IPS DF 6.9 (cell line): ENCODE results near the gene ASTN1.

Source experiments
- DNase-seq: peaks from one replicate; pipeline ENCODE4 v3.0.0-alpha.2; 2013; ENCODE audit warnings: low read depth, low spot score
- H3K27ac ChIP-seq: one replicate; pipeline ENCODE4 v1.5.1; 2013; ENCODE audit warnings: low read length, control low read depth
- H3K27me3 ChIP-seq: 2 replicates; pipeline ENCODE4 v1.6.1; 2013; ENCODE audit warnings: mild to moderate bottlenecking, low read length; ENCODE audit not compliant: control insufficient read depth, insufficient read depth
- H3K36me3 ChIP-seq: 2 replicates; pipeline ENCODE4 v1.6.1; 2013; ENCODE audit warnings: low read length; ENCODE audit not compliant: control insufficient read depth, insufficient read depth
- H3K4me1 ChIP-seq: 2 replicates; pipeline ENCODE4 v1.6.1; 2013; ENCODE audit warnings: low read length; ENCODE audit not compliant: control insufficient read depth, insufficient read depth
- H3K4me3 ChIP-seq: 2 replicates; pipeline ENCODE4 v1.5.1; 2013; ENCODE audit warnings: mild to moderate bottlenecking, low read length
- H3K9me3 ChIP-seq: 2 replicates; pipeline ENCODE4 v1.6.1; 2013; ENCODE audit warnings: low read length, inconsistent platforms; ENCODE audit not compliant: control insufficient read depth, insufficient read depth
- WGBS: extraction: QIAGEN DNeasy Blood & Tissue Kit; methylation state at CpG from one replicate; pipeline ENCODE4 v1.1.7; 2013; ENCODE audit warnings: mixed read lengths, missing lambda C conversion rate; ENCODE audit not compliant: insufficient read length, insufficient coverage; 5-methylcytosine and 5-hydroxymethylcytosine counted together

ASTN1 gene

DNA sequence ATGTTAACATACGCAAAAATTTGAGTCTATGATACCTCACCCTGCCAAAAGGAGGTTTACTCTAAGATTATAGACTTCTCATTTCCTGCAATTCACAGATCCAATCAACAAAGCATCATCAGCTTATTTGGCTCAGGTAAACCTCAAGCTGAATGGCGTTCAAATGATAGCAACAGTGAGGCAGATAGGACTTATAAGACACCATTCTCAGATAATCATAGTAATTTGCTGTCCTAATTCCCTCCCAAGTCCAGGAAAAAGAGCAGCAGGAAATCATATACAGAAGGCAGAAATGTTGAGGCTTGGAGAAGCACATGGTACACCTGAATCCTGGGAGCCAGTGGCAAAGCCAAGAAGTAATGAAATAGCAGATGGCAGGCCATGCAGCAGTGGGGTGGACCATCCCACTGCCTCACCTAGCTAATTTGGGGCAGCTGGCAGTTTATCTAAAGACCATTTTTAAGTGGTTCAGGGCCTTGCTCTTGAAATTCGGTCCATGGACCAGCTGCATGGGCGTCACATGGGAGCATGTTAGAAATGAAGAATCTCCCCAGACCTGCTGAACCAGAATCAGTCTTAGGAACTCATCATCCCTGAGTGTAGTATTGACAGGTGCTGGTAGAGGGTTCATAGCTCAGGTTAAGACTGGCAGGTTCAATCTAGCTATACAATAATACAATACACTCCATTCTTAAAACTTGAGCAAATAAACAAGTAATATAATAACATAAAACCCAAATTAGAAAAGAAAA is 57.7 kb downstream of the ASTN1 start:
- no peaks in the 10 kb centered on the region for H3K4me1 ChIP-seq
- no CpG with 5 or more reads among the region's 4 CpGs for WGBS

DNA sequence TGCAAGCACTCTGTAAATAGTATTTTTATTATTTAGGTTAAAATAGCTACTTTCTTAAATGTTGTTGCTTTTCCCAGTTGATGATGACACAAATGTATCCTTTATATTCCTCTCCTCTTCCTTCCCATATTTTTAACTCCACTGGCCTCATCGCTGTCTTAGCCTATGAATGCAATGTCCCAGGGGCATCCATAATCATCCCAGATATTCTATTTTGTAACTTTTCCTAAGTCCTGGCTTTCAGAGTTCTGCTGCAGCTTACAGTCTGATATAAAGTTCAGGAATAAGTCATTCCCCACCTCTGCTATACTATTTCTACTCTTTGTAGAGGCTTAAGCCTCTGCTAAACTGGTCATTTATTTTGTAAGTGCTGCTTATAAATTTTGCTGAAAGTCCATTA is 58.3 kb downstream of the ASTN1 start:
- DNase-seq: no peak
- WGBS: no CpG with 5 or more reads among the region's 1 CpG
- H3K27ac ChIP-seq: no peak overlapping the region
- H3K4me1 ChIP-seq: no peaks in the 10 kb centered on the region
- H3K9me3 ChIP-seq: no peaks in the 10 kb centered on the region
- H3K4me3 ChIP-seq: no peak overlapping the region
- H3K27me3 ChIP-seq: no peaks in the 10 kb centered on the region
- H3K36me3 ChIP-seq: no peaks in the 10 kb centered on the region

More for the DNA sequence above, 57.7 kb downstream of the ASTN1 start:
- no peak overlapping the region for H3K4me3 ChIP-seq
- H3K9me3 ChIP-seq: no peaks in the 10 kb centered on the region
- DNase-seq: no peak
- H3K36me3 ChIP-seq: no peaks in the 10 kb centered on the region
- H3K27me3 ChIP-seq: no peaks in the 10 kb centered on the region
- no peak overlapping the region for H3K27ac ChIP-seq

DNA sequence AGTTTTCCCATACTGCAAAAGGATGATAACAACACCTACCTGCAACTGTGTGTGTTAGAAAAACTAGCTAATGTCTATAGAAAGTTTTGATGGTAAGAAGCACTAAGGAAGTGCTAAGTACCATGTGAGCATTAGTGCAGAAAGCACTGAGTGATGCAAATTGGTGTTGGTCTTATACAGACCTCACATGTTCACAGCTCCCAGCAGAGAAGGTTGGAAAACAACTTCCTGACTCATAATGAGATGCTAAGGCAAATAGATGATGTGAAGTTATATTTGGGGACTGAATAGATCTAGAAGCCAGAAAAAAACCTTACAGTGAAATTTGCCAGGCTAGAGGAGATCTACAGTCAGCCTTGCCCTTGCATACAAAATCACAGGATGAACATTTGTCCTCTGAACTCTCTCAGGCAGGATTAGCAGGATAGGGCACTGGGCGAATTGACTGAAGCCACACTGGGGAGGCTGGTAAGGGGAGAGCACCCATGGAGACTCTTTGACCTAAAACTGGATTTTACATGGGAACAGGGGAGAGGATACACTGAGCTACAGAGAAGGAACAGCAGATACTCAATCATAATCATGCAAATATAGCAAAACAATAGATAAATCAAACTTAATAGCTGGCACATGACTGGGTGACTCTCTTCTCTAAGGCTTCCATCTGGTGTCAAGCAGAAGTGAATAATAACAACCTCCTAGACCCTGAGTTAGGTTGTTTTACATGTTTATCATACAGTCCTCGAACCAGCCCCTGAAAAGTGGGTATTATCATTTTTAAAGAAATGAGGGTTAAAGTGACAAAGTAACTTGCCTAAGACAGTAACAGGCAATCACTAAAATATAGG is 61.3 kb downstream of the ASTN1 start:
- no peak overlapping the region for H3K4me3 ChIP-seq
- no peaks in the 10 kb centered on the region for H3K9me3 ChIP-seq
- no peaks in the 10 kb centered on the region for H3K27me3 ChIP-seq
- no peak overlapping the region for H3K27ac ChIP-seq
- DNase-seq: no peak
- no peaks in the 10 kb centered on the region for H3K4me1 ChIP-seq
- WGBS: no CpG with 5 or more reads among the region's 2 CpGs
- no peaks in the 10 kb centered on the region for H3K36me3 ChIP-seq

DNA sequence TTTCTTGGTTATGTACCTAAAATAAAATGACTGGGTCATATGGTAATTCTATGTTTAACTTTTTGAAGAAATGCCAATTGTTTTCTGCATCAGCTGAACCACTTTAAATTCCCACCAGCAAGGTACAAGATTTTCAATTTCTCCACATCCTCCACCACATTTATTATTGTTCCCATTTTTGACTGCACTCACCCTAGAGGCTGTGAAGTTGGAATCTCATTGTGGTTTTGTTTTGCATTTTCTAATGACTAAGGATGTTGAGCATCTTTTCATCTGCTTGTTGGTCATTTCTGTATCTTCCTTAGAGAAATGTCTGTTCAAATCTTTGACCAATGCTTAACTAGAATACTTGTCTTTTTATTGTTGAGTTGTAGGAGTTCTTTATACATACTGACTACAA is 72.5 kb downstream of the ASTN1 start:
- Histone ChIP-seq H3K27me3 (no peaks in the 10 kb centered on the region), H3K4me1 (0 out of 2 replicates have a peak, but pooled peaks cover 1% of the 10 kb centered on the region), H3K27ac (no peak overlapping the region), H3K9me3 (no peaks in the 10 kb centered on the region), H3K36me3 (no peaks in the 10 kb centered on the region), H3K4me3 (no peak overlapping the region)
- DNase-seq: no peak

DNA sequence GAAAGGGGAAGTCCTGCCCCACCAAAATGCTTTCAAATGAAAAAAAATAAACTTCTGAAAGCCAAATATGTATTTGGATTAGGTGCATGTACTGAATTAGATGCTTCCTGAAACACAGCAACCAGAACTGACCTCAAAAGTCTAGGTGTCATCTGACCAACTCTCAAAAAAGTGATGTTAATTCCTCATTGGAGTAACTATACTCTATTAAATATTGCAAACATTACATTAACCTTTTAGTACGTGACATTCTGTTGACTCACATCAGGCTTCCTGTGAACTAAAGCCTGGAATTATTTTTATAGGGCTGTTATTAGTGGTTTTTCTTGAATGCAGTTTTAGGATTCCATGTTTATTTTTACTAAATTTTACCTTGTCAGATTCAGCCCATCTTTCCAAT is 73.5 kb downstream of the ASTN1 start:
- H3K4me3 ChIP-seq: no peak overlapping the region
- no peaks in the 10 kb centered on the region for H3K27me3 ChIP-seq
- H3K4me1 ChIP-seq: 0 out of 2 replicates have a peak, but pooled peaks cover 1% of the 10 kb centered on the region
- H3K9me3 ChIP-seq: no peaks in the 10 kb centered on the region
- no peak for DNase-seq
- H3K36me3 ChIP-seq: no peaks in the 10 kb centered on the region
- no peak overlapping the region for H3K27ac ChIP-seq
- WGBS: no CpG with 5 or more reads among the region's 1 CpG

DNA sequence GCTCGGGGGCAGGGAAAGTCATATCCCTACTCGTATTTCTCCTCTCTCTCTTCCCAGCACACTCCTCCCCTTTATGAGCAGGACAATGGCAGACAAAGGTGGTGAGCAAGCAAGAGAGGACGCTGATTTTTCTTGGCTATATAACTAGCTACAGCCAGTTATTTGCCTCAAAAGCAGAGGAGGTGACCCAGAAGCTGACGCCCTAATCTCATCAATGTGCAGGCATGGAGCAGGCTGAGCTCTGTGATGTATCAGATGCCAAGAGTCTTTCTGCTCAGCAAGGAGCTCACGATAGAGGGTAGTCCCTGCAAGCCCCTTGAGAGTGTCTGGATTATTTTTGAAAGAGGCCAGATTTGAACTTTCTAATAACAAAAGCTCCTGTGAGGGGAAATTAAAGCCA is 75.5 kb downstream of the ASTN1 start:
- DNase-seq: no peak
- WGBS: no CpG with 5 or more reads among the region's 5 CpGs
- H3K9me3 ChIP-seq: no peaks in the 10 kb centered on the region
- H3K4me3 ChIP-seq: no peak overlapping the region
- no peaks in the 10 kb centered on the region for H3K36me3 ChIP-seq
- H3K27me3 ChIP-seq: no peaks in the 10 kb centered on the region
- H3K4me1 ChIP-seq: 0 out of 2 replicates have a peak, but pooled peaks cover 1% of the 10 kb centered on the region
- H3K27ac ChIP-seq: no peak overlapping the region

DNA sequence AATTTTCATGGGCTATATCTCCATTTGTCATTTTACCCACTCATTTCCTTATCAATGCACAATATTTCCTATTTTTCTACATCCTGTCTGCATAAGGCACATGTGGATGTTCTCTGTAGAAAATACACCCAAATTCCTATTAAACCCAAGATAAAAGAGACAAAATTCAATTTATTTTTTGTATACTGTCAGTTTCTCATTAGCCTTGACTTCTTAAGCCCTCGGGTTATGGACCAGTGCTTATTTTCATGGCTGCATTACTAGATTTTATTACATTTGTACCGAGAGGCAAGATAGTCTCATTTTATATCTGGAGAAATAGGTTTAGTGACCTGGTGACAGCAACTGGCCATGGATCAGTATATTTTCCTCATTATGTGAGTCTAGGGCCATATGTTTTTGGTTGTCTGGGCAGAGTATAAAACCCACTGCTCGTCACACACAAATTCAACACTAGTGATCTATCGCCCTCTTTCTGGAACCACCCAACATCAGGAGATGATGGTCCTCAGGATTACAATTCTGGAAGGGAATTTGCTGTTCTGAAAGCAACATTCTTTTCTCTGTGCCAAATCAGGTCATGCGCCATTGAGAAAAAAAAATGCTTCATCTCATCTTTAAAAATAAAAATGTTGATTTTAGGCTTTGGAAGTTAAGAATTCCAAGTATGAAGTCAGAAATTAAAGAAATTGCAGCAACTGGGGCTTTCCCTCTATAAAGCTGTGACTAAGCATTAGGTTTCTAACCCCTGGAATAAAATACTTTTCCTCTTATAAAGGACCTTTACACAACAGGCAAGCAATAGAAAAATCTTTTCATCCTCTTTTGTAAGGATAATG is 81.4 kb downstream of the ASTN1 start:
- Histone ChIP-seq H3K27ac (no peak overlapping the region), H3K4me1 (no peaks in the 10 kb centered on the region), H3K4me3 (no peak overlapping the region), H3K27me3 (no peaks in the 10 kb centered on the region), H3K9me3 (no peaks in the 10 kb centered on the region), H3K36me3 (no peaks in the 10 kb centered on the region)
- no peak for DNase-seq
- no CpG with 5 or more reads among the region's 5 CpGs for WGBS

DNA sequence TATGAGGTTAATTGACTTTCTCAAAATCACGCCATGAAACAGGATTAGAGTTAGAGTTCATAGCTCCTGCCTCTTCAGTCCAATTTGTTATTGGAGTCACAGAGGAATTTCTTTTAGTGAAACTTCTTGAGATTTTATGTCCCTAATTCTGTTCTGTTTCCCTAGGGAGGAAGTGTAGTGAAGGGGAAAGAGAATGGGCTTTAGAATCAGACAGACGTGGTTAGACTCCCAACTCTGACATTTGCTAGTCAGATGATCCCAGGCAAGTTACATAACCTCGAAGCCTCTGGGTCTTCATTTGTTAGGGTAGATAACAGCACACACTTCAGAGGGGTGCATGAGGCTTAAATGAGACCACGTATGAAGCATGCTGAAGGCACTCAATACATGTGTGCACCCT is 83.9 kb downstream of the ASTN1 start:
- Histone ChIP-seq H3K27me3 (no peaks in the 10 kb centered on the region), H3K4me1 (no peaks in the 10 kb centered on the region), H3K27ac (no peak overlapping the region), H3K36me3 (no peaks in the 10 kb centered on the region), H3K9me3 (no peaks in the 10 kb centered on the region), H3K4me3 (no peak overlapping the region)
- DNase-seq: no peak
- no CpG with 5 or more reads among the region's 4 CpGs for WGBS

DNA sequence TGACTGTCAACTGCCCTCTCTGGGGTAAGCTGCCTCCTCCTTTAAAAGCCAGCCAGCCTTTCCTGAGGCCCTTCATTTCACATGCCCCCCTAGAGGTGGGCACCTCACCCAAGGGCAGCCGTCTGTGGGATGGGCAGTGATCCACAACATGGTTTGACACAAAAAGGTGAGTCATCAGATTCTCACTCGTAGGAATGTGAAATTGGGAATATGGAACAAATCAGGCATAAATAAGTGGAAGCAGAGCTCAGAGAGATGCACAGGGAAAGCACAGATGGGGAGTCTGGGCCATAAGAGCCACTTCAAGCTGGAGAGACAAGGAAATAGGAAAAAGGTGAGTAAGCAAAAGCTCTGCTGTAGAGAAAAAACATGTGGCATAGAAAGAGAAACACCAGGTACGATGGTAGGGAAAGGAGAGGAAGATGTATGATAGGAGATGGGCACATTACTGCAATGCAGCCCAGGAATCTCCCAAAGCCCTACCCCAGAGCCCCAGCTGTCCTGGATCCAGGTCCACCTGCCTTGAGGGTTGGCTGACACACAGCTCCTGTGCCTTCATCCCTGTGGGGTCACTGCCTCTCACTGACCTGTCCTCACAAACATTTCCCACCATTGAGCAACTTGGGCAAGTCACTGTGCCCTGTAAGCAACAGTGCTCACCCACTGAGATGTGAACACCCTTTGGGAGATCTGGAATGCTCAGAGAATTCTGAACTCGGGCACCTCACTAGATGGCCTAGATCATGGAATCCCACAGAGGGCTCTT is 86.6 kb downstream of the ASTN1 start:
- H3K27me3 ChIP-seq: no peaks in the 10 kb centered on the region
- no peak overlapping the region for H3K27ac ChIP-seq
- no peak overlapping the region for H3K4me3 ChIP-seq
- no peaks in the 10 kb centered on the region for H3K36me3 ChIP-seq
- no peak for DNase-seq
- H3K4me1 ChIP-seq: no peaks in the 10 kb centered on the region
- no CpG with 5 or more reads among the region's 4 CpGs for WGBS
- H3K9me3 ChIP-seq: no peaks in the 10 kb centered on the region

DNA sequence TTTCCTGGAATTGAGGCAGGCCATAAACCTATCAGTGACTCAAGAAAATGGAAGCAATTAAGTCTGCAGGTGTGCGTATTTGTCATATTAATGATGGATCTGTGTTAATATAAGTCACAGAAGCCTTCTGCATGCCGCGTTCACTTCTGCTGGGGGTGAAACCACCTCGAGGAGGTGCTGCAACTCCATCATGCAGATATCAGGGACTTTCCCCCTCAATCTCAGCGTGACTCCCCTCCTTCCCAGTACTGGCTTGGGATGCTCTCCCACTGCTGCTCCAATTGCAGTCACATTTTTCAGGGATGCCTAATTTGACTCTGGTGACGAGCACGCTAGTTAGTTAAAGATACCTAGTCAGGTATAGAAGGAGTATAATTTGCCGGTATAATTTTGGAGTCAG is 87.5 kb downstream of the ASTN1 start:
- no peak overlapping the region for H3K4me3 ChIP-seq
- WGBS: no CpG with 5 or more reads among the region's 8 CpGs
- H3K4me1 ChIP-seq: no peaks in the 10 kb centered on the region
- H3K27me3 ChIP-seq: no peaks in the 10 kb centered on the region
- H3K36me3 ChIP-seq: no peaks in the 10 kb centered on the region
- no peak overlapping the region for H3K27ac ChIP-seq
- no peaks in the 10 kb centered on the region for H3K9me3 ChIP-seq
- DNase-seq: no peak
